Skeletal muscle satellite cell (primary cell): ENCODE data around the gene PRR11. TPM values are rescaled to one million over a fixed set of nuclear protein-coding genes. Genes with fewer than 3 reads are reported as not detected.

Experiments used
- H3K27me3 ChIP-seq: 2 replicates; pipeline ENCODE4 v1.7.0; 2013; ENCODE audit warnings: low read length; ENCODE audit not compliant: control insufficient read depth, insufficient read depth
- H3K36me3 ChIP-seq: 2 replicates; pipeline ENCODE4 v1.7.0; 2013; ENCODE audit warnings: mild to moderate bottlenecking, control low read depth, low read length; ENCODE audit not compliant: insufficient read depth
- H3K4me1 ChIP-seq: 2 replicates; pipeline ENCODE4 v1.7.0; 2013; ENCODE audit warnings: low read length; ENCODE audit not compliant: control insufficient read depth, insufficient read depth
- H3K4me2 ChIP-seq: 2 replicates; pipeline ENCODE4 v1.7.0; 2013; ENCODE audit warnings: mild to moderate bottlenecking, low read length
- H3K4me3 ChIP-seq: 2 replicates; pipeline ENCODE4 v1.7.0; 2013; ENCODE audit warnings: low read length
- H3K9ac ChIP-seq: 2 replicates; pipeline ENCODE4 v1.7.0; 2013; ENCODE audit warnings: mild to moderate bottlenecking, low read depth, low read length, moderate library complexity
- H3K9me3 ChIP-seq: replicated peaks from 2 replicates; pipeline ENCODE4 v1.7.0; 2013; ENCODE audit warnings: mild to moderate bottlenecking, control low read depth, low read length
- total RNA-seq: library from RNA; depleted of rRNA; stranded (reverse); fragments of >200 nt; gene quantifications from 2 replicates; pipeline ENCODE4 v1.2.3, GENCODE V29; 2012; rRNA removed

The PRR11 gene
- 8.5 and 115 TPM in 2 replicates for total RNA-seq

DNA sequence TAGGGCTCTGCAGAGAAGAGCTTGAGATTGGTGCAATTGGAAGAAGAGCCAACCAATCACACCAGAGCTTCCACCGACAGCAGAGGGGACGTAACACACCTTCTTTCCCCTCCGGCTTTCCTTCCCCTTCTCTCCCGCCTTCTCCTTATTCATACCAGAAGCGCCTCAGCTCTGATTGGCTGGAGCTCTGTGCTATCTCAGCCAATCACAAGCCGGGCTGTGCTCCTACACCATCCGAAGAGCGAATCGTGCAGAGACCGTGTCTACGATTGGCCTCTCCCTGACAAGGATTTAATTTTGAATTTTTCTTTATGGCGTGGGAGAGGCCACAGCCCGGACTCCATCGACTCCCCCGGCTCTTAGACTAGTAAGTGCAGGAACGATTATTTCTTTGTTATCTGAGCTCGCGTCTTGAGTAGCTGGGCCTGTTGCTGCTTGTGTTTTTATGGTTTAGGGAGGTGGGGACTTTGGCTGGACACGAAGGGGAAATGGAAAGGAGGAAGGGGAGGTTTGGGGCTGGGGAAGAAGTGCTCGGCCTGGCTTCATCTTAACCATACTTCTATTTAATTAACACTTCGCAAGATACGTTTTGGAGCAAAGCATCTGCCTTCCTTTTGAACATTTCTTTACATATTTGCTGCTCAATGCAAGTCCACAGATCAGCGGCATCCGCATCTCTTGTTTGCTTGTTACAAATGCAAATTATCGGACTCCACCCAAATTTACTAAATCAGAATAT, at the start of gene PRR11:
Gene PRR11, plus strand, starts transcription at position 308 of the 739 bp plus-strand sequence. CDS start 14,007 bp downstream, outside the sequence.
- Histone ChIP-seq H3K4me3 (peak within 1 kb of the TSS; percentile 85), H3K9me3 (no peaks in the 10 kb centered on the region), H3K4me2 (peak within 1 kb of the TSS; percentile 79), H3K9ac (peak within 1 kb of the TSS; percentile 91), H3K4me1 (peaks cover 49% of the 10 kb centered on the region), H3K27me3 (no peaks in the 10 kb centered on the region), H3K36me3 (no peaks in the 10 kb centered on the region)

DNA sequence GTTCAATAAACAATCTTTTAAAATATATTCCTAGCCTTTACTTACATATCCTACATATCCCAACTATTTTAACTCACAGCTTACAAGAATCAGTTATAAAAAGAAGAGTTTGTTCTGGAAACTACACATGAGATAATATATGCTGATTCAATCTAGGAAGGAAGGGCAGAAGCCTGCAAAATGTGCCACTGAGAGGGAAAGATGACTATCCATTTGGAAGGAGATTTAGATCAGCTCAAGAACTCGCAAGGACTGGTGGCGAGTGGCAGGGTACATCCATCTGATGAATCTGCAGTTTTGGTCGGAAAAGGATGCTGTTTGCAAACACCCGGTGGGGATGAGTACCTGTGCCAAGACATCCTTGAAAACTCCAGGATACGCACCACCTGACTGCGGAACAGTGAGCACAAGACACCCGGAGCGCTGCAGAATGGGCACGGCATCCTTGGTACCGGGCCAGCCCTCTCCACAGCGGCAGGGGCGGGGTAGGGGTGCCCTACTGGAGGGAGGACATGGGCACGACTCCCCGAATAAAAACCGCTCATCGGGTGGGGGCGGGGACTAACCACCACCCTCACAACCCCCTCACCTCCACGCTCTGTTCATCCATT, 49.6 kb upstream of the PRR11 start:
- peak overlapping the region; percentile 87 for H3K4me2 ChIP-seq
- peak overlapping the region; percentile 82 for H3K4me3 ChIP-seq
- H3K4me1 ChIP-seq: peaks cover 22% of the 10 kb centered on the region
- peak overlapping the region; percentile 91 for H3K9ac ChIP-seq
- H3K9me3 ChIP-seq: no peaks in the 10 kb centered on the region
- H3K27me3 ChIP-seq: no peaks in the 10 kb centered on the region
- H3K36me3 ChIP-seq: peaks cover 4% of the 10 kb centered on the region

GRCh38 chr17:59106463-59107305, 48.9 kb upstream of the PRR11 start, which contains the start of gene TRIM37:
TSS of gene TRIM37 (minus strand) at chr17:59106880. CDS start at chr17:59106461, 419 bp downstream.
- Histone ChIP-seq H3K4me2 (peak within 1 kb of the TSS; percentile 94), H3K9ac (peak within 1 kb of the TSS; percentile 91), H3K4me1 (peaks cover 22% of the 10 kb centered on the region), H3K9me3 (no peaks in the 10 kb centered on the region), H3K4me3 (peak within 1 kb of the TSS; percentile 82), H3K27me3 (no peaks in the 10 kb centered on the region), H3K36me3 (peaks cover 7% of the 10 kb centered on the region)

GRCh38 chr17:59107306-59107670, 48.3 kb upstream of the PRR11 start:
- peak overlapping the region; percentile 82 for H3K4me3 ChIP-seq
- H3K36me3 ChIP-seq: peaks cover 10% of the 10 kb centered on the region
- no peaks in the 10 kb centered on the region for H3K27me3 ChIP-seq

GRCh38 chr17:59108400-59109102, 47.0 kb upstream of the PRR11 start:
- H3K9me3 ChIP-seq: no peaks in the 10 kb centered on the region
- no peak overlapping the region for H3K9ac ChIP-seq

More at GRCh38 chr17:59107306-59107670, 48.3 kb upstream of the PRR11 start:
- H3K9ac ChIP-seq: peak overlapping the region; percentile 81
- no peaks in the 10 kb centered on the region for H3K9me3 ChIP-seq
- H3K4me1 ChIP-seq: peaks cover 22% of the 10 kb centered on the region
- H3K4me2 ChIP-seq: peak overlapping the region; percentile 94

GRCh38 chr17:59110973-59111372, 44.6 kb upstream of the PRR11 start:
- Histone ChIP-seq H3K9ac (no peak overlapping the region), H3K27me3 (no peaks in the 10 kb centered on the region), H3K4me3 (no peak overlapping the region), H3K4me1 (peaks cover 8% of the 10 kb centered on the region), H3K36me3 (peaks cover 7% of the 10 kb centered on the region), H3K4me2 (no peak overlapping the region), H3K9me3 (no peaks in the 10 kb centered on the region)

More at GRCh38 chr17:59108400-59109102, 47.0 kb upstream of the PRR11 start:
- no peaks in the 10 kb centered on the region for H3K27me3 ChIP-seq
- peaks cover 7% of the 10 kb centered on the region for H3K36me3 ChIP-seq
- H3K4me1 ChIP-seq: peaks cover 22% of the 10 kb centered on the region
- H3K4me3 ChIP-seq: no peak overlapping the region
- no peak overlapping the region for H3K4me2 ChIP-seq

DNA sequence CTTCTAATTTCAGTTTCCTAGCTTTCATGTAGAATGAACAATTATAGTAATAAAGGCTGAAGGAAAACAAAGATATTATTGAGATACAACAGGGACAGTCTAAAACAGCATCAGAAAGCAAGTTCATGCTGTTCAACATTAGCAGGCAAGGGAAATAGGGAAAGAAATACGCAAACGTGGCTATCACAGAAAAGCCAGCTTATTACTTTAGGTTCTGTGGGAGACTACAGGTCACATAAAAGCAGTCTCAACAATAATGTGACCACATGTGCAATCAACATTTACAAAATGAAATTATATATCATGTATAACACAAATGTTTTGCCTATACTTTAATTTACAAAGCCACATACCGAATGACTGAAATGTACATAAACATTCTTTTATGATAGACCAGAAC, 44.0 kb upstream of the PRR11 start:
- Histone ChIP-seq H3K27me3 (no peaks in the 10 kb centered on the region), H3K4me1 (peaks cover 8% of the 10 kb centered on the region), H3K4me3 (no peak overlapping the region), H3K9me3 (no peaks in the 10 kb centered on the region), H3K36me3 (peaks cover 7% of the 10 kb centered on the region), H3K9ac (no peak overlapping the region), H3K4me2 (no peak overlapping the region)

DNA sequence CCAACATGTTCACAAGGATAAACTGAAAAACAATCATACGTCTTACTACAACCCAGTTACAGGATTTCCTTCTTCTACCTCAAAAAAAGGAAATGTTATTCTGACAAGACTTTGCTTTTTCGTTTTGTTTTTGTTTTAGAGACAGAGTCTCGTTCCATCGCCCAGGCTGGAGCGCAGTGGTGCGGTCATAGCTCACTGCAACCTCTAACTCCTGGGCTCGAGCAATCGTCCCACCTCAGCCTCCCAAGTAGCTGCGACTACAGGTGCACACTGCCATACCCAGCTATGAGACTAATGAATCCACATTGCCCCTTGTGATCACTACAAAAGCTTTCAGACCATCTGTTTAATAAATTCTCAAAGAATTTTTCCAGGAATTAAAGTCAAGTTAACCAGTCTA, 40.1 kb upstream of the PRR11 start:
- Histone ChIP-seq H3K9ac (no peak overlapping the region), H3K27me3 (no peaks in the 10 kb centered on the region), H3K4me2 (no peak overlapping the region), H3K9me3 (no peaks in the 10 kb centered on the region), H3K4me3 (no peak overlapping the region), H3K36me3 (peaks cover 27% of the 10 kb centered on the region), H3K4me1 (no peaks in the 10 kb centered on the region)

DNA sequence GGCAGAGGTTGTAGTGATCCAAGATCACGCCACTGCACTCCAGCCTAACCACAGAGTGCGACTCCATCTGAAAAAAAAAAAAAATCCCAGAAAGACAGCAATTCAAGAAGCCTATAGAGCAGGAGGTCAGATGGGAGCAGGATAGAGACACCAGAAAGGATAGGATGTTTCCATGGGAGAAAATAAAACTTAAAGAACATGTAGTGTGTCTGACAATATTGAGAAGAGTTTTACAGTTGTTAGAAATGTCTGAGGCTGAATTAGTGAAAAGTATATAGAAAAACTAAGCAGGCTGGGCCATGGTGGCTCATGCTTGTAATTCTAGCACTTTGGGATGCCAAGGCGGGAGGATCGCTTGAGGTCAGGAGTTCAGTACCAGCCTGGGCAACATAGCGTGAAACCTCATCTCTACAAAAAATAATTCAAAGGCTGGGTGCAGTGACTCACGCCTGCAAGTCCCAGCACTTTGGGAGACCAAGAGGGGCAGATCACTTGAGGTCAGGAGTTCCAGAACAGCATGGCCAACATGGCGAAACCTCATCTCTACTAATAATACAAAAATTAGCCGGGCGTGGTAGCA, 33.6 kb upstream of the PRR11 start:
- Histone ChIP-seq H3K36me3 (peaks cover 32% of the 10 kb centered on the region), H3K4me3 (no peak overlapping the region), H3K4me1 (no peaks in the 10 kb centered on the region), H3K4me2 (no peak overlapping the region), H3K9ac (no peak overlapping the region), H3K9me3 (no peaks in the 10 kb centered on the region), H3K27me3 (no peaks in the 10 kb centered on the region)

DNA sequence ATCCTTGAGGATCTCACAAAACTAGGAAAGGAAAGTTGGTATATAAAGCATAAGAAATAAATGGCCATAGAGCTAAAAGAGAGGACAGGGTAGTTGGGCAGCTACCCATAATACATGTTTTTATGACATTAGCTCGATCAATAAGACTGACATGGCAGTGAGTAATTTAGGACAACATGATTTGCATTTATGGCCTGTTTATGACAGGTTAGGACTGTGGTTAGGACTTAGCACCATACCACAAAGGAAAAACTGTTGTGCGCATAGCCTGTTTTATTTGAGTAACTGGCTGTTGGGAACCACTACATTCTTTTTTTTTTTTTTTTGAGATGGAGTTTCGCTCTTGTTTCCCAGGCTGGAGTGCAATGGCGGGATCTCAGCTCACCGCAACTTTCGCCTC, 30.9 kb upstream of the PRR11 start:
- no peak overlapping the region for H3K4me2 ChIP-seq
- no peaks in the 10 kb centered on the region for H3K9me3 ChIP-seq
- H3K27me3 ChIP-seq: no peaks in the 10 kb centered on the region
- no peak overlapping the region for H3K9ac ChIP-seq
- H3K4me1 ChIP-seq: no peaks in the 10 kb centered on the region
- peaks cover 14% of the 10 kb centered on the region for H3K36me3 ChIP-seq
- no peak overlapping the region for H3K4me3 ChIP-seq
